H7 (cell line): ENCODE data around the gene LGR4. TPM values are rescaled to one million over a fixed set of nuclear protein-coding genes. Genes with fewer than 3 reads are reported as not detected.
"Not testable (repeated sequence)": the region's sequence is repeated elsewhere in the genome, so short reads cannot be mapped to it uniquely, and the experiment has no call there.

Experiments used
- DNase-seq: peaks from one replicate; pipeline ENCODE4 v3.0.0; 2012
- H3K27me3 ChIP-seq: 2 replicates; pipeline ENCODE4 v1.6.0; 2011; ENCODE audit warnings: mild to moderate bottlenecking, low read length; ENCODE audit not compliant: control insufficient read depth, insufficient read depth
- H3K36me3 ChIP-seq: replicated peaks from 2 replicates; pipeline ENCODE4 v1.5.1; 2011; ENCODE audit warnings: low read length; ENCODE audit not compliant: control insufficient read depth, insufficient read depth
- H3K4me3 ChIP-seq: 2 replicates; pipeline ENCODE4 v1.5.1; 2011; ENCODE audit warnings: low read depth, mild to moderate bottlenecking, control low read depth, low read length, moderate library complexity; ENCODE audit not compliant: insufficient read depth
- total RNA-seq: library from RNA; depleted of rRNA; stranded (reverse); fragments of >200 nt; shearing (Covaris generic); gene quantifications from 2 replicates; pipeline ENCODE4 v1.2.3, GENCODE V29; 2014

The LGR4 gene
- total RNA-seq, 1 experiment from 2014 or later, result 51.1 TPM

GRCh38 chr11:27456795-27457329 is 15.7 kb downstream of the LGR4 start:
- Histone ChIP-seq H3K4me3 (no peak overlapping the region), H3K36me3 (no peaks in the 10 kb centered on the region), H3K27me3 (no peaks in the 10 kb centered on the region)
- DNase-seq, result no peak

GRCh38 chr11:27456140-27456794 is 16.3 kb downstream of the LGR4 start:
- no peak overlapping the region for H3K4me3 ChIP-seq
- DNase-seq, result no peak
- no peaks in the 10 kb centered on the region for H3K36me3 ChIP-seq
- H3K27me3 ChIP-seq, result no peaks in the 10 kb centered on the region

GRCh38 chr11:27455667-27456066 is 16.9 kb downstream of the LGR4 start:
- Histone ChIP-seq H3K27me3 (no peaks in the 10 kb centered on the region), H3K4me3 (no peak overlapping the region), H3K36me3 (no peaks in the 10 kb centered on the region)
- DNase-seq, result no peak

- H3K27me3 ChIP-seq, result no peaks in the 10 kb centered on the region
- no peak for DNase-seq
- no peaks in the 10 kb centered on the region for H3K36me3 ChIP-seq
- H3K4me3 ChIP-seq, result no peak overlapping the region
Observed at GRCh38 chr11:27453701-27454100, 18.9 kb downstream of the LGR4 start.

GRCh38 chr11:27452147-27452546 is 20.4 kb downstream of the LGR4 start:
- no peaks in the 10 kb centered on the region for H3K27me3 ChIP-seq
- no peak for DNase-seq
- H3K36me3 ChIP-seq, result no peaks in the 10 kb centered on the region
- H3K4me3 ChIP-seq, result no peak overlapping the region

- DNase-seq, result no peak
- Histone ChIP-seq H3K4me3 (no peak overlapping the region), H3K27me3 (no peaks in the 10 kb centered on the region), H3K36me3 (no peaks in the 10 kb centered on the region)
Observed at GRCh38 chr11:27451244-27451965, 21.2 kb downstream of the LGR4 start.

GRCh38 chr11:27448184-27448540 is 24.4 kb downstream of the LGR4 start:
- H3K27me3 ChIP-seq, H3K4me3 ChIP-seq, H3K36me3 ChIP-seq, DNase-seq: not testable (repeated sequence)

- Histone ChIP-seq H3K27me3 (no peaks in the 10 kb centered on the region), H3K36me3 (no peaks in the 10 kb centered on the region), H3K4me3 (no peak overlapping the region)
- no peak for DNase-seq
Observed at GRCh38 chr11:27447288-27448183, 25.1 kb downstream of the LGR4 start.

GRCh38 chr11:27445625-27446024 is 27.0 kb downstream of the LGR4 start:
- DNase-seq, result no peak
- Histone ChIP-seq H3K27me3 (no peaks in the 10 kb centered on the region), H3K36me3 (no peaks in the 10 kb centered on the region), H3K4me3 (no peak overlapping the region)

GRCh38 chr11:27444801-27445215 is 27.8 kb downstream of the LGR4 start:
- DNase-seq, result peak; percentile 58
- no peak overlapping the region for H3K4me3 ChIP-seq
- H3K27me3 ChIP-seq, result no peaks in the 10 kb centered on the region
- H3K36me3 ChIP-seq, result no peaks in the 10 kb centered on the region

- no peak overlapping the region for H3K4me3 ChIP-seq
- DNase-seq, result peak; percentile 34
Observed at GRCh38 chr11:27443746-27444507, 28.7 kb downstream of the LGR4 start.

GRCh38 chr11:27443227-27443626 is 29.4 kb downstream of the LGR4 start:
- H3K36me3 ChIP-seq, result no peaks in the 10 kb centered on the region
- DNase-seq, result no peak
- no peak overlapping the region for H3K4me3 ChIP-seq
- H3K27me3 ChIP-seq, result no peaks in the 10 kb centered on the region

More at GRCh38 chr11:27443746-27444507, 28.7 kb downstream of the LGR4 start:
- no peaks in the 10 kb centered on the region for H3K27me3 ChIP-seq
- H3K36me3 ChIP-seq, result no peaks in the 10 kb centered on the region

- no peaks in the 10 kb centered on the region for H3K36me3 ChIP-seq
- H3K27me3 ChIP-seq, result no peaks in the 10 kb centered on the region
- no peak for DNase-seq
- no peak overlapping the region for H3K4me3 ChIP-seq
Observed at GRCh38 chr11:27440090-27440489, 32.5 kb downstream of the LGR4 start.

- DNase-seq, result no peak
- Histone ChIP-seq H3K4me3 (no peak overlapping the region), H3K36me3 (no peaks in the 10 kb centered on the region), H3K27me3 (no peaks in the 10 kb centered on the region)
Observed at GRCh38 chr11:27438595-27438981, 34.0 kb downstream of the LGR4 start.
